HG02678 (cell line): ENCODE data around the gene TBC1D2.

Source experiments
- ATAC-seq: cut with Tn5 transposase; IDR thresholded peaks from one replicate; pipeline ENCODE4 v1.9.1; 2021; ENCODE audit warnings: mild to moderate bottlenecking, moderate library complexity; ENCODE audit not compliant: unreplicated experiment

The TBC1D2 gene

DNA sequence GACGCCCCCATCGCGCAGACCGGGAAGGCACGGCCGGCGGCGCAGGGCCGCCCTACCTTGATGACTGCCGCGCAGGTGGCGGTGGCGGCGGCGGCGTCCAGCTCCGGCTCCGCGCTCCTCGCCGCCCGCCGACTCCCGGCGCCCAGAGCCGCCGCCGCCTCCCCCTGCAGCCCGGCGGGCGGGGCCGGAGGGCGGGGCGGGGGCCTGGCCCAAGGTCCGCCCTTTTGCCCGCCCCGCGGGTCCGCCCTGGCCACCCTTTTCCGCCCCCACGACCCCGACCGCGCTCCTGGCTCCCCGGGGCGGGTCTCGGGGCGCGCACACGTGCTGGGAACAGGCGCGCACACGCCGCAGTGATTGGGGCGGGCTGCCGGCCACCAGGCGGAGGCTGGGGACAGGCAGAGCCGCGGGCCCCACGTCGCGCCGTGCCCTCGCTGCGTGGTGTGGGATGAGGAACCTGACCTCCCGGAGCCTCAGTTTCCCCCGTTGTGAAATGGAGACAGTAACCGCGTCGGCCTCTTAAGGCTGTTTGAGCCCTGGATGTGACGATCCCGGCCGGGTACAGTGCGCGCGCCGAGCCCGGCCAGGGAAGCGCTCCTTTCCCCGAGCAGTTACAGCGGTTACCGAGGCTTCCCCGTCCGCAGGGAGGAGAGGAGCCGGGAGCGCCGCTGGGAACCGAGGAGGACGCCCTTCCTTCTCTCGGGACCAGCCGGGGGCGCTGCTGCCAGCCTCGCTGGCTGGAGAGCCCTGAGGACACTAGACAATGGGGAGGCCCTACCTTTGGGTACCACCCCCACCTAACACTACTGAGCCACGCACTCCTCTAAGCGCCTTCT, 62.7 kb downstream of the TBC1D2 start, which contains the start of gene CORO2A:
CORO2A (minus strand) TSS at position 135 of the 833 bp plus-strand sequence. CDS start 34,977 bp downstream, outside the sequence.
- peak; percentile 65 for ATAC-seq

DNA sequence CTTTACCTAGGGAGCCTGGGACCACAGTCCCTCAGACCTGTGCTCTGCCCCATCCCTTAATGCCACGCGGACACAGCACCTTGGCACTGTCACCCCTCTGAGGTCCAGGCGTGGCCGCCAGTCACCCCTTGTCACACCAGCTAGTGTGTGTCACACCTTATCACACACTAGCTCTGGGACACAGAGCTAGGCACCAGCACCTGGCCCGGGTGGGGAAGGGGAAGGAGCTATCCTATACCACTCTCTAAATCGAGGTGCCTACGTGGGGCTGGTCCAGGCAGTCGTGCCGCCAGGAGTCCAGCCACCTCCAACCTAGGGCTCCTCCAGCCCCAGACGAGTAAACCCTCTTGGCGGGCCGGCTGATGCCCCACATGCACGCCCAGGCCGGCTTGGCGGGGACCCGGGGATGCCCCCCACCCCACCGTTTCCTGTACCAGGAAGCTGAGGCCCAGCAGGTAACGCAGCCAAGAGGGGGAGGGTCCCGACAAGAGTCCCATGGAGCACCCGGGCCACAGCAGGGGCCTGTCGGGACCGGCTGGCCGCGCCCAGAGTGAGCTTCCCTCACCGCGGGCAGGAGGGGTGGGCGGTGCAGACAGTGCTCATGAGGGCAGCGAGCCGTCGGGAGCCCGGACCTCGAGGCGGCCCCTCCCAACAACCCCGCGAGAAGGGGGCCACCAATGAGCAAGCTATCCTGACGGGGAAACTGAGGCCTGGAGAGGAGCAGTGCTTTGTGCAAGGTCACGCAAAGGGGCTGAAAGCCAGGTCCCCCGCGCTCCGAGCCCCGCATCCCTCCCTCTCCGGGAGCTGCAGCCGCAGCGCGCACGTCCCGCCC, 63.6 kb downstream of the TBC1D2 start:
- no peak for ATAC-seq

DNA sequence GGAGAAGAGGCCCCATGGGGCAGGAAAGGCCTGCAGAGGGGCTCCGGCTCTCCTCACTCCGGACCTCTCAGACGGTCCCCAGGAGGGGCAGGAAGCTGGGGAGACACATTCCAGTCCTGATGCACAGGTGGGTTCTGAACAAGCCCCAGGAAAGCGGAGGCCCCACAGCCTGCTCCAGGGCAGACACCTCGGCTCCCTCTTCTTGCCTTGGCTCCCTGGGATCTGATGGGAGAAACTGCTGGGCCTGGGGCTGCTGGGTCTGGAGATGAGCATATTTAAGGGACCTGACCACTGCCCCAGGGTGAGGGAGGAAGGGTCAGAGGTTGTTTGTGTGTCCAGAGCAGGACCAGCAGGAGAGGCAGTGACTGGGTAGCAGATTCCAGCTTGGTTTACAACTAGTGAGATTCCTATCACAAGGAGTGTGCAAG, 64.3 kb downstream of the TBC1D2 start:
- ATAC-seq: no peak

DNA sequence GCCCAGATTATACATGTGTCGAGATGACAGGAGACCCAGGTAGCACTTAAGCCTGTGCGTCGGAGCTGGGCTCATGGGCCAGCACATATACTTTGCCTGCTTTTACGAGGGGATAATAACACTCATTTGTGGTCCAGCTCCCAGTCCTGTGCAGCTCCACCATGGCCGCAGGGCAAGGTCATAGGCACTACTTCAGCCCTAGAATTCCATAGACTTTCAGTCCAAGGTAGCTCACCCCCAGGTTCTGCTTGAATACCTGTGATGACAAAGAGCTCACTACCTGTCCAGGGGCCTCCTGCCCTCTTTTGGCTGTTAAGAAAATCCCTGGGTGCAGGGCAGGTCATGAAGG, 64.7 kb downstream of the TBC1D2 start:
- no peak for ATAC-seq

DNA sequence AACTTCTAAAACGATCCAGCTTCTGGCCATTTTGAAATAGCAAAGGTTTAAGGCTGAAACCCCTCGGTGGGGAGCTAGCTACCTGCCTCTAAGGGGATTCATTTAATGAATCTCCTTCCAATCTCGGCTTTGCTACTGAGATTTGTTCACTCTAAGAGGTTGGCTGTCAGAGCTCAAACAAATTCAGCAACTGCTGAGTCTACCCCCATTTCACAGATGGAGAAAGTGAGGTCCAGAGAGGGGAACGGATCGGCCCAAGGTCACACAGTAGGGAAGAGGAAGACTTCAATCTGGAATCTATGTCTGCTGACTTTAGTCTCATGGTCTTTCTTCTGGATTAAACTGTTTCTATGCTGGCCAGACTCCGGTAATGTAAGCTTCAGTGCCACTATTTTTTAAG, 66.0 kb downstream of the TBC1D2 start:
- no peak for ATAC-seq

DNA sequence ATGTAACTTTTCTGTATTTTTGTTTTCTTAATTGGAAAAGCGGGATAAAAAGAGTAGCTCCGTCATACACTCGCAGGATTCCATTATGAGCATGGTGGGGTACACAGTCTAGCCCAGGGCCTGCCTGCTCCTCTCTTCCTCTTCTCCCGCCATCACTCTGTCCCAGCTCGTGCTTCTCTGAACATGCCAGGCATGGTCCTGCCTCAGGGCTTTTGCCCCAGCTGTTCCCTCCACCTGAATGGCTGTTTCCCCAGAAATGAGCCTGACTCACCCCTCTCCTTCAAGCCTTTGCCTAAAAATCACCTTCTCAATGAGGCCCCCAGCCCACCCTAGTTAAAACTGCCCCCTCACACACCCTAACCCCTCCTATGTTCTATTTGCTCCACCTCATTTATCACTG, 67.5 kb downstream of the TBC1D2 start:
- ATAC-seq: no peak

DNA sequence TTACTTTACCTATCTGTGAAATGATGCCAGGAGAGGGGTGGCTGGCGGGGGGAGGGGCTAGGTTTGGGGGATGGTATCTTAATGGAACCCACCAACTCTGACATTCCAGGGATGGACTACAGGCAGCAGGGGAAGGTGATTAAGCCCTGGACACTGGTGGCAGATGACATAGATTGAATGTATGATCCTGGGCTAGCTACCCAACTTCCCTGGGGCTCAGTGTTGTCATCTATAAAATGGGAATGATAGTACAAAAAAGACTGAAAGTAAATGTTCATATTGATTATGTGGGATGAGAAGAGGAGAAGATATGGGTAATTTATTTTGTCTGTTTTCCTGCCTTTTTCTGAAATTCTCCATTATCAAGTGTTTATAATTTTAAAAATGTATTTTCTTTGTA, 69.2 kb downstream of the TBC1D2 start:
- ATAC-seq: no peak

DNA sequence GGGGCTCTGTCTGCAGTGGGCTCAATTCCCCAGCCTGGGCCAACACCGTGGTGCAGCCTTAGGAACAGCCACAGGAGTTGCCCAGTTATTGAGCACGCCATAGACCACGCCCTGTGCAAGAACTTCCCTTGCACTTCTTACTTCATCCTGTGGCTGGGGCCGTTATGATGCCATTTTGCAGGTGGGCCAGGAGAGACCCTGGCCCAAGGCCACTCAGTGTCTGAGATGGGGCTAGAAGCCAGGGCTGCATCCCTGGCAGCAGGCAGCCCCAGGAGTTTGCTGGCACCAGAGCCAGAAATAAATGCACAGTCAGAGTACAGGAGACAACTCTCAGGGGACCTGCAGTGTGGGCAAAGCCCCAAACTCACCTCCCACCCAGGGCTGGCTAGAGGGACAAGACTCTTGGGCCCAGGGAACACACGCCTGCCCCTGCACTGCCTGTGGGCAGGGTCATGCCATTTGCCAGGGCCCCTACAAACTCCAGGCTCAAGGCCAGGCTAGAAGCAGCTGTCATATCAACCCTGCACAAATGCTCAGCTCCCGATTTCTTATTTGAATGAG, 69.8 kb downstream of the TBC1D2 start:
- no peak for ATAC-seq

DNA sequence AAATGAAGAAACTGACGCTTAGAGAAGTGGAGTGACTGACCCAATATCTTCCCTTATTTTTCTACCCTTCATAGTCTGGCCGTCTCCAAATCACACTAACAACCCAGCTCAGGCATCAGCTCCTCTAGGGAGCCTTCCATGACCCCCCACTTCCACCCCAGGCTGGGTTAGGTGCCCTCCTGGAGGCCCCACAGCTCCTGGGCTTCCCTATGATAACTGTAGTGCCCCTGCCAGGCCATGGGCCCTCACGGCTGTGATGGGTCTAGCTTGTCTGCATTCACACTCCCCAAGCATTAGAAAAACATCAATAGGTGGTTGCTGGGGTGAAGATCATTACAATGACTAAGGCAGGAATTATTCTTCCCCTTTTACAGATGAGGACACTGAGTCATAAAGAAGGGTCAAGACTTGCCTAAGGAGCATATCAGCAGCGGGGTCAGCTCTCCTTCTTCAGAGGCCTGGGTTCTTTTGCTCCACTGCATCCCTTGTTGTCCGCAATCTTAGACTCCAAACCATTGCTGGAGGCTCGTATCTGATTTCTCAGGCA, 70.4 kb downstream of the TBC1D2 start:
- ATAC-seq: no peak

DNA sequence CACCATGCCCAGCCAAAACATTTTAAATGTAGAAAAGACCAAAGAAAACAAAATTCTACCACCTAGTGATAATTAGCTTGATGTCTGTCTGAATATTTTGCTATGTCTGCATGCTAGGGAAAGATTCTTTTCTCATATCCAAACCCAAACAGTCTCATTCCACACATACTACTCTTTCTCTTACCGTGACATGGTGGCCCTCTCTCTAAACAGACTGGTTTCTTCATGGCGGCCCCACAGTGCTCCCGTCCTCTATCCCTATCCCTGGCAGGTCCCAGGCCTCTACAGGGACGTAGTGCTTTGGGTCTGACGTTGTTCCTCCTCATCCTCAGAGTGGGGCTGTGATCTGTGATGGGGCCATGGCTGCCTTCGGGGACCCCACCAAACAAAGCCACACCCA, 71.1 kb downstream of the TBC1D2 start:
- no peak for ATAC-seq

DNA sequence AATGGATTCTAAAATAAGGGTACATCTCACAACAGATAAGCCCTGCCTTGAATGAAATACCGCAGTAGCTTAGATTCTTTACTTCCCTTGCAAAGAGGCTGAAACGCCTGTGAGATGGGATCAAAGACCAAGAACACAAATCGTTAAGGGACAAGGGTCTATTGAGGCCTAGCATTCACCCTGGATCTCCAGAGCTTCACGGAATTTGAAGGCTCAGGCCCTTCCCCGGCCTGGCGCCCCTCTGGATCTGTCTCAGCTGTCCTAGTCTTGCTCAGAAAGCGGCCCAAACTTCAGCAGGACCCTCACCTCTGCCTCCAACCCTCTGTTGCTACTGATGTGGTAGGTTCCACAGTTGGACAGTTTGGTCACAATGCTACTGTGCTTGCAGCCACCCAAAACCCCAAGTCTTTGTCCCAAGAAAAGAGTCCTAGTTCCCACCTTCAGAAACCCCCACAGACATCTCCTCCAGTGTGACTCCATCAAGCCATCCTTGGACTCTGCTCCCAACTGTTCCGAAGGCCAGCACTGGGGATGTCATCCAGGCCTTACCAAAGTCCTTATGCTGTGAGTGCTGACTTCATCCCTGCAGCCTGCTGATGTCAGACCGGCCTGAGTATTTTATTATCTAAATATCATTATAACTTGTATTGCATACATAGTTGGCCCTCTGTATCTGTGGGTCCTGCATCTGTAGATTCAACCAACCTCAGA, 72.4 kb downstream of the TBC1D2 start:
- ATAC-seq: no peak

DNA sequence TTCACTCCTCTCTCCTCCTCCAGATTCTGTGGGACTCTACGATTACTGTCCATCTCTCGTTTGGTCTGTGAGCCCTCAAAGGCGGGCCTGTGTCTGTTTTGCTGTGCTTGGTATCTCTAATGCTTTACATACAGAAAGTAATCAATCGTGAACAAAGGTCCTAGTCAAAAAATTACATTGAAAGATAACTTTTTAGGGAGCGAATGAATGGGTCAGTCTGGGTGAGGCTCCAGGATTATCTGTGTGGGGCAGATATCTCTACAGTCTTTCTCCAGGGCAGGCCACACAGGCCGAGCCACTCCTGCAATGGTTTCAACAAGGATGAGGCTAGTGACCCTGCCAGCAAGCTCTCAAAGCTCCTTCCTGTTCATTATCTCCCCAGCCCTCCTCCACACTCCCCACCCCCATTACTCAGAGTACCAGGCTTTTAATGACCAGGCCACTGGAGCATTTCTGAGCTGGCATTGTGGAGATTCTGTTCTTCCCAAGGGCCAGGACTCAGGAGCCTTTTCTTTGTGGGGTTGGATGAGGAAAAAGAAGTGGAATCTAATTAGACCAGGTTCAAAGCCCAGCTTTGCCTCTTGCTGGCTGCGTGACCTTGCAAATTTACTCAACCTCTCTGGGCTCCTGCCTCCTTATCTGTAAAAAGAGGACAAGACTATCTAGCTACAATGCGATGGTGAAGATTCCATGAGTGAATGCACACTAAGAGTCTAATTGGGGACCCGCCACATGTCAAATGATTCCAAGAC, 73.2 kb downstream of the TBC1D2 start:
- ATAC-seq: no peak

DNA sequence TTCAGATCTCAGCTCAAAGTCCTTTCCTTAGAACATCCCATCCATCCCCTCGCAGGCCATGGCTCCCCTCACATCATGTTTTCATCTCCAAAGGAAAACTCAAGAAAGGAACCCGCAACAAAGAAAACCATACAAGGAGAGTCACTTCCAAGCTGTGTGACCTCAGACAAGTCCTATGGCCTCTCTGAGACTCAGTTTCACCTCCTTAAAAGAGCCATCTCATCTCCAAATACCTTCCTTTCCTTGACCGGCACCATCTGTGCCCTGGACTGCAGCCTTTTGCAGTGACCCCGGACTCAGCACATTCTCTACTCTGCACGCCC, 73.7 kb downstream of the TBC1D2 start:
- no peak for ATAC-seq

DNA sequence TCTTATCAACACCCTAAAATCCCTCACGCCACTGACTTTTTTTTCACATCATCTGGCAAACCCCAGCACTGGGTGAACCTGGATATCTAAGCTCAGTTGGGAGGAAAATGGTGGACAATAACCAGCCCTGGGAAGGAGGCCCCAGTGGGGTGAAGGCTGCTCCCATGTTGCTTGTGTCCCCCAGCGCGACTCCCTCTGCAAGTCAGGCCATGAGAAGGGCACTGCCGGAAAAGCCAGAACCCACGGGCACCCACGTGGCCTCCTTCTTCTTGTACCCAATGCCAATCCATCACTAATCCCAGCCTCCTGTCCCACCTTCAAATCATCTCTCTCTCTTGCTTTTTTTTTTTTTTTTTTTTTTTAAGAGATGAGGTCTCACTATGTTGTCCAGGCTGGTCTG, 74.5 kb downstream of the TBC1D2 start:
- ATAC-seq: no peak

DNA sequence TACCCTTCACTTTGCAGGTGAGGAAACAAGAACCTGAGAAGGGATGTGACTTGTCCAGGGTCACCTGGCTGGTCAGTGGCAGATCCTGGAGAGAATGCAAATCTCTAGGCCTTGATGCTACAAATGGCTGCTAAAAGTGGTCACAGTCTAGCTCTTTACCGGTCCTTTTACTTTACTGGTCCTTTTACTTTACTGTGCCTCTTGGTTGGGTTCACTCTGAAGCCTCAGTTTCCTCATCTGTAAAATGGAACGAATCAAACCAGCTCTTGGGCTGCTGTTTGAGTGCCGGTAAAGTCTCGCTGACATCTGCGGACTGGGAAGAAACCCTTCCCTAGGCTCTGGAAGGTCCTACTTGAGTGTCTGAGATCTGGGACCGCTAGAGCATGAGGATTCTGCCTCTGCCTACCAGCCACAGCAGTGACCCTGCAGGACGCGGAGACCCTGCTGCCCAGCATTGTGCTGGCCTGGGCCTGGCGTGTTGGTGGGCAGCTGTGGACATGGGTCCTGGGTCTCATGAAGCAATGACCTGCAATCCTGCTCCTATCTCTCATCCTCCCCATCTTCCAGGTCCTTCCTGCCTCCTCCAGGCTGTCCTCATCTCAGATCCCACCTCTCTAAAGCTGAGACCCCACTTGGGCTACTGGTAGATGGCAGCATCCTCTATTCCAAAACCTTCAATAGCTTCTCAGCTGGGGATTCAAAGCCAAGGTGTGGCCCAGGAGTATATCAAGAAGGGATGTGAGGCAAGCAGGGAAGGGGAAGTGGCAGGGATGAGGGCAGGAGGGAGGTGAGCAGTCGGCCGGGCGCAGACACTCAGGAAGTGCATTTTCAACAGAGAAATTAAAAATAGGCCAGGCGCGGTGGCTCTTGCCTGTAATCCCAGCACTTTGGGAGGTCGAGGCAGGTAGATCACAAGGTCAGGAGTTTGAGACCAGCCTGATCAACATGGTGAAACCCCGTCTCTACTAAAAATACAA, 76.3 kb downstream of the TBC1D2 start:
- no peak for ATAC-seq

DNA sequence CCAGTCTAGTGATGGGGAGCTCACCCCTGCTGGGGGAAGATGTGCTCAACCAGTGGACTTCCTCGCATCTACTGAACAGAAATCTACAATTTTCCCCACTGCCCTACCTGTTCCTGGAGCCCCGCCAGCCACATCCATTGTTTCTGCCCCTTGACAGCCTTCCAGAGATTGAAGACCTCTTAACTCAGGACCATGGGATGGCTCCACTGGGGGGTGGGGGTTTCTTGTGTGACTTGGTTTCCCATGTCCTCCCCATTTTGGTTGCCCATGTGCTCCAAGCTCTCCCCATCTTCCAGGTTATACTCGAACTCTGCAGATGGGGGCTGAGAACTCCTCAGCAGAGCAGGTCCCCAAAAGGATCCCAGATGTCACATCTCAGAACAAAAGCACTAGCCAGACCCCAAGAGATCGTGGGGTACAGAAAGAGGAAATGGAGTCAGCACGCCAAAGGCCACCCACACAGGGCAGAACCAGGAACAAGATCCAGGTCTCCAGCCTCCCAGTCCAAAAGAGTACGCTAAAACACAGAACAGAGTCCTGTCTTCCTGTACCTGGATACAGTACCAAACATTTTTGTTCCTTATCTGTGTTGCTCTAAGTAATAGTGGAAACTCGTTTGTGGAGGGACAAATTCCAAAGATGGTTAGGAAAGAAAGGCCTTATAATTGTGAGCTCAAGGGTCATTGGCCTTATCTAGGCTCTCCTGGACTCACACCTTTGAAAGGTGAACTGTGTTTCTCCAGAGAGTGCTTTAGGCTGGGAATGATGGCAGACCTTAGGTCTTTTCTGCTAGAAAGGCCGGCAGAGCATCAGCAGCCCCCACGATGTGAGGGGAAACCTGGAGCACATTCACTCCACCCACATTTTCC, 78.8 kb downstream of the TBC1D2 start:
- no peak for ATAC-seq

DNA sequence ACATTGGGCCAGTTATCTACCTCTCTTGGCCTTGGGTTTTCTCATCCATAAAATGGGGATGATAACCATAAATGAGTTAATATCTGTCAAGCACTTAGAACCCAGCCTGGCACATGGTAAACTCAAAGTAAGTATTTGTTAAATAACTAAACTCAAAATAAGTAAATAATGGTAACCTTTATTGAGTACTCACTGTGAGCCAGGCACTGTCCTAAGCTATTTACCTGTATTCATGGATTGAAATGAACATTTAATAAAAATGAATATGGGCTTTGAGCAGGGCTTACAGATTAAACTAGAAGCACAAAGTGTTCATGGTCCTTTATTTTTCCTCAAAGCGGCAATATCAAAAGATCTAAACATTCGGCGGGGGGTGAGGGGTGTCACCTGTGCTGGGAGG, 79.7 kb downstream of the TBC1D2 start:
- ATAC-seq: no peak

DNA sequence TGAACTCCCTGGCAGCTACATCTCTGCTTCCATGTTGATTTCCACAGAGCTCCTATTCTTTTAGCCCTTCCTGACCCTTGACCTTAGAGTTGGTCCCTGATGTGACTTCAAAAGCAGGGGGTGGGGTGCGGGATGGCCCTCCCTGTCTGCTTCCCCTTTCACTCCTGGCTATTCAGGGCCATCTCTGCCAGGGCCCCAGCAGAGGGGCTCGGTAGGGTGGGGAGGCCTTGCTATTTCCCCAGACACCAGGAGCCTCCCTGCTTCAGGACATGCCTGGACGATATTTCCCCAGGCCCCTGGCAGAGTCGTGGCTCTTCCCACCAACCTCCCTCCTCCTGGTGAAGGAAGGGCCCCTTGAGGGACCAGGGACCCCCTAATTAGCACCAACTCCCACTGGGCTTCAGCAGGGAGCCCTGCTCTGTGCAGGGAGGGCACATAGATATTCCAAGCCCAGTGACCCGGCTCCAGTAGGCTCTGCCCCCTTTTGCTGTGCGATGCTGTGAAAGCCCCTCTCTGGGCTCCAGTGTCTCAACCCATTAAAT, 80.3 kb downstream of the TBC1D2 start:
- no peak for ATAC-seq
